SU-DHL-6 (cell line): ENCODE measurements around the gene DIS3L2.

Source experiments
- CTCF ChIP-seq: fragments of 200-600 bp; sonication (generic); IDR thresholded peaks from one replicate; pipeline ENCODE4 v1.5.1; 2017; ENCODE audit warnings: antibody characterized with exemption, mild to moderate bottlenecking, low read length, moderate library complexity; ENCODE audit not compliant: insufficient read depth, poor library complexity, severe bottlenecking
- EZH2phosphoT487 ChIP-seq: fragments of 200-600 bp; sonication (generic), shearing (Covaris generic); conservative IDR thresholded peaks from 2 replicates; pipeline ENCODE4 v1.6.1; 2018; ENCODE audit warnings: mild to moderate bottlenecking, antibody characterized with exemption, low read length, moderate library complexity, mixed read lengths

DNA sequence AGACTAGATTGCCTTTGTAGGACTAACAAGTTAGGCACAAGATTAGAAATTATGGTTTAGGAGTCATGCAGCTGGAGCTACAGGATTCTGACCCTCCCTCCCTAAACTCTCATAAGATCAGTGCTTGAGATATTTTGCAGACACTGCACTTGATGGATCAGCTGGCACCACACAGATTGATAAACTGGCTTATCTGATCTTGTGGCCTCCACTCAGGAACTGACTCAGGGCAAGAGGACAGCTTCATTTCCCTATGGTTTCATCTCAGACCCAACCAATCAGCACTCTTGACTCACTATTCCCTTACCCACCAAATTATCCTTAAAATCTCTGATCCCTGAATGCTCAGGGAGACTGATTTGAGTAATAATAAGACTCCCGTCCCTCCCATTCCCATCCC is 152.3 kb downstream of the DIS3L2 start:
- TF ChIP-seq CTCF (no peak), EZH2phosphoT487 (no peak)
